ENCODE results near the gene DLAT.

The DLAT gene

DNA sequence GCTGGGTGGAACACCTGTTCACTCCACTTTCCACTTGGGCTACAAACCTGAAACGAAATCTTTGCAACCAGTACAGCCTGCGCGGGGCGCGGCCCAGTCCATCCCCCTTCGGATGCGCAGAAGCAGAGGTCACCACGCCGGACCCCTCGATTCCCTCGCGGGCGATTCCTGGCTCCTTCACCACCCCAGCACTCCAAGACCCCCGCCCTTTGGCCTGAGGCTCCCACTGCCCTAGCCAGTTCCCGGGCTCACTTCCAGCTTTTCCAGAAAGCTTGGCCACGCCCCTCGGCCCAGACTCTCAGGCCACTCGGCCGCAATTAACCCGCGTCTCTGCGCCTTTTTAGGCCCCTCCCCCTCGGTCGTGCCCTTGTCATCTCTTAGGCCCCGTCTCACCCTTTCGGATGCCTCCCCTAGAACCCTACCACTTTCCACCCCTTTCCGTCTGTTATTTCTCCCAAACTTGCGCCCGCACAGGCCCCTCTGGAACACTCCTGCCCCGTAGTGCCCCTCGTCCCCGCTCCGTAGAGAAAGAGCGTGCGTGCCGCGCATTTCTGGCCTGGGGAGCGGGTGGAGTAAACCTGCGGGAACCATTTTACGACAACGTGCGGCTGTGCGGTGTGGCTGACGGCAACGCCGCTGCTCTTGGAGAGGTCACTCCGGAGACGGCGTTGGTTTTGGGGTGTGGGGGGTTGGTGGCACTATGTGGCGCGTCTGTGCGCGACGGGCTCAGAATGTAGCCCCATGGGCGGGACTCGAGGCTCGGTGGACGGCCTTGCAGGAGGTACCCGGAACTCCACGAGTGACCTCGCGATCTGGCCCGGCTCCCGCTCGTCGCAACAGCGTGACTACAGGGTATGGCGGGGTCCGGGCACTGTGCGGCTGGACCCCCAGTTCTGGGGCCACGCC, at the start of gene DLAT (continued):
- TF ChIP-seq, protein P1, sequence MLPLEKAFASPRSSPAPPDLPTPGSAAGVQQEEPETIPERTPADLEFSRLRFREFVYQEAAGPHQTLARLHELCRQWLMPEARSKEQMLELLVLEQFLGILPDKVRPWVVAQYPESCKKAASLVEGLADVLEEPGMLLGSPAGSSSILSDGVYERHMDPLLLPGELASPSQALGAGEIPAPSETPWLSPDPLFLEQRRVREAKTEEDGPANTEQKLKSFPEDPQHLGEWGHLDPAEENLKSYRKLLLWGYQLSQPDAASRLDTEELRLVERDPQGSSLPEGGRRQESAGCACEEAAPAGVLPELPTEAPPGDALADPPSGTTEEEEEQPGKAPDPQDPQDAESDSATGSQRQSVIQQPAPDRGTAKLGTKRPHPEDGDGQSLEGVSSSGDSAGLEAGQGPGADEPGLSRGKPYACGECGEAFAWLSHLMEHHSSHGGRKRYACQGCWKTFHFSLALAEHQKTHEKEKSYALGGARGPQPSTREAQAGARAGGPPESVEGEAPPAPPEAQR (tag by site-specific recombination; IDR thresholded peaks at IDR 0.05) = no peak
- no peak for TF ChIP-seq ZNF510 (tag by site-specific recombination; IDR thresholded peaks at IDR 0.05; ENCODE audit: insufficient replicate concordance)
- no peak for TF ChIP-seq ZNF16 (tag by site-specific recombination; IDR thresholded peaks at IDR 0.05; ENCODE audit: low read depth)
- no peak for TF ChIP-seq ZNF184 (tag by site-specific recombination; IDR thresholded peaks at IDR 0.05)
- peak; percentile 76; the same call in 1 of the 2 replicates for TF ChIP-seq SP7 (tag by site-specific recombination; IDR thresholded peaks at IDR 0.05)
- TF ChIP-seq GLIS1 (tag by site-specific recombination; IDR thresholded peaks at IDR 0.05) = peak; percentile 52
- TF ChIP-seq, protein P2, sequence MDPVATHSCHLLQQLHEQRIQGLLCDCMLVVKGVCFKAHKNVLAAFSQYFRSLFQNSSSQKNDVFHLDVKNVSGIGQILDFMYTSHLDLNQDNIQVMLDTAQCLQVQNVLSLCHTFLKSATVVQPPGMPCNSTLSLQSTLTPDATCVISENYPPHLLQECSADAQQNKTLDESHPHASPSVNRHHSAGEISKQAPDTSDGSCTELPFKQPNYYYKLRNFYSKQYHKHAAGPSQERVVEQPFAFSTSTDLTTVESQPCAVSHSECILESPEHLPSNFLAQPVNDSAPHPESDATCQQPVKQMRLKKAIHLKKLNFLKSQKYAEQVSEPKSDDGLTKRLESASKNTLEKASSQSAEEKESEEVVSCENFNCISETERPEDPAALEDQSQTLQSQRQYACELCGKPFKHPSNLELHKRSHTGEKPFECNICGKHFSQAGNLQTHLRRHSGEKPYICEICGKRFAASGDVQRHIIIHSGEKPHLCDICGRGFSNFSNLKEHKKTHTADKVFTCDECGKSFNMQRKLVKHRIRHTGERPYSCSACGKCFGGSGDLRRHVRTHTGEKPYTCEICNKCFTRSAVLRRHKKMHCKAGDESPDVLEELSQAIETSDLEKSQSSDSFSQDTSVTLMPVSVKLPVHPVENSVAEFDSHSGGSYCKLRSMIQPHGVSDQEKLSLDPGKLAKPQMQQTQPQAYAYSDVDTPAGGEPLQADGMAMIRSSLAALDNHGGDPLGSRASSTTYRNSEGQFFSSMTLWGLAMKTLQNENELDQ (tag by site-specific recombination; IDR thresholded peaks at IDR 0.05; ENCODE audit: low read depth) = no peak
- no peak for TF ChIP-seq ZNF658 (tag by site-specific recombination; IDR thresholded peaks at IDR 0.05)
- no peak; the same call in 1 of the 2 replicates for TF ChIP-seq ZNF366 (tag by site-specific recombination; conservative IDR thresholded peaks at IDR 0.05)
- TF ChIP-seq ZFP41 (tag by site-specific recombination; IDR thresholded peaks at IDR 0.05; ENCODE audit: borderline replicate concordance) = no peak
- peak; percentile 90 for TF ChIP-seq ZBTB48 (tag by site-specific recombination; IDR thresholded peaks at IDR 0.05)
- TF ChIP-seq, protein P3, sequence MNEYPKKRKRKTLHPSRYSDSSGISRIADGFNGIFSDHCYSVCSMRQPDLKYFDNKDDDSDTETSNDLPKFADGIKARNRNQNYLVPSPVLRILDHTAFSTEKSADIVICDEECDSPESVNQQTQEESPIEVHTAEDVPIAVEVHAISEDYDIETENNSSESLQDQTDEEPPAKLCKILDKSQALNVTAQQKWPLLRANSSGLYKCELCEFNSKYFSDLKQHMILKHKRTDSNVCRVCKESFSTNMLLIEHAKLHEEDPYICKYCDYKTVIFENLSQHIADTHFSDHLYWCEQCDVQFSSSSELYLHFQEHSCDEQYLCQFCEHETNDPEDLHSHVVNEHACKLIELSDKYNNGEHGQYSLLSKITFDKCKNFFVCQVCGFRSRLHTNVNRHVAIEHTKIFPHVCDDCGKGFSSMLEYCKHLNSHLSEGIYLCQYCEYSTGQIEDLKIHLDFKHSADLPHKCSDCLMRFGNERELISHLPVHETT (tag by site-specific recombination; IDR thresholded peaks at IDR 0.05) = peak; percentile 85
- no peak for TF ChIP-seq GLI4 (tag by site-specific recombination; IDR thresholded peaks at IDR 0.05)
- peak; percentile 87 for TF ChIP-seq KLF8 (tag by site-specific recombination; IDR thresholded peaks at IDR 0.05)
- TF ChIP-seq, protein P4, sequence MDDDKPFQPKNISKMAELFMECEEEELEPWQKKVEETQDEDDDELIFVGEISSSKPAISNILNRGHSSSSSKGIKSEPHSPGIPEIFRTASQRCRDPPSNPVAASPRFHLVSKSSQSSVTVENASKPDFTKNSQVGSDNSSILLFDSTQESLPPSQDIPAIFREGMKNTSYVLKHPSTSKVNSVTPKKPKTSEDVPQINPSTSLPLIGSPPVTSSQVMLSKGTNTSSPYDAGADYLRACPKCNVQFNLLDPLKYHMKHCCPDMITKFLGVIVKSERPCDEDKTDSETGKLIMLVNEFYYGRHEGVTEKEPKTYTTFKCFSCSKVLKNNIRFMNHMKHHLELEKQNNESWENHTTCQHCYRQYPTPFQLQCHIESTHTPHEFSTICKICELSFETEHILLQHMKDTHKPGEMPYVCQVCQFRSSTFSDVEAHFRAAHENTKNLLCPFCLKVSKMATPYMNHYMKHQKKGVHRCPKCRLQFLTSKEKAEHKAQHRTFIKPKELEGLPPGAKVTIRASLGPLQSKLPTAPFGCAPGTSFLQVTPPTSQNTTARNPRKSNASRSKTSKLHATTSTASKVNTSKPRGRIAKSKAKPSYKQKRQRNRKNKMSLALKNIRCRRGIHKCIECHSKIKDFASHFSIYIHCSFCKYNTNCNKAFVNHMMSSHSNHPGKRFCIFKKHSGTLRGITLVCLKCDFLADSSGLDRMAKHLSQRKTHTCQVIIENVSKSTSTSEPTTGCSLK (tag by site-specific recombination; IDR thresholded peaks at IDR 0.05) = no peak
- no peak for TF ChIP-seq ZNF223 (tag by site-specific recombination; IDR thresholded peaks at IDR 0.05)
- TF ChIP-seq ZNF660 (tag by site-specific recombination; IDR thresholded peaks at IDR 0.05) = peak; percentile 28; the same call in 1 of the 2 replicates
- peak; percentile 89 for TF ChIP-seq SCRT2 (tag by site-specific recombination; IDR thresholded peaks at IDR 0.05)
- no peak for TF ChIP-seq ZNF768 (tag by site-specific recombination; IDR thresholded peaks at IDR 0.05)
- TF ChIP-seq, protein P5, sequence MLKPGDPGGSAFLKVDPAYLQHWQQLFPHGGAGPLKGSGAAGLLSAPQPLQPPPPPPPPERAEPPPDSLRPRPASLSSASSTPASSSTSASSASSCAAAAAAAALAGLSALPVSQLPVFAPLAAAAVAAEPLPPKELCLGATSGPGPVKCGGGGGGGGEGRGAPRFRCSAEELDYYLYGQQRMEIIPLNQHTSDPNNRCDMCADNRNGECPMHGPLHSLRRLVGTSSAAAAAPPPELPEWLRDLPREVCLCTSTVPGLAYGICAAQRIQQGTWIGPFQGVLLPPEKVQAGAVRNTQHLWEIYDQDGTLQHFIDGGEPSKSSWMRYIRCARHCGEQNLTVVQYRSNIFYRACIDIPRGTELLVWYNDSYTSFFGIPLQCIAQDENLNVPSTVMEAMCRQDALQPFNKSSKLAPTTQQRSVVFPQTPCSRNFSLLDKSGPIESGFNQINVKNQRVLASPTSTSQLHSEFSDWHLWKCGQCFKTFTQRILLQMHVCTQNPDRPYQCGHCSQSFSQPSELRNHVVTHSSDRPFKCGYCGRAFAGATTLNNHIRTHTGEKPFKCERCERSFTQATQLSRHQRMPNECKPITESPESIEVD (tag by site-specific recombination; IDR thresholded peaks at IDR 0.05) = no peak
- TF ChIP-seq, protein P6, sequence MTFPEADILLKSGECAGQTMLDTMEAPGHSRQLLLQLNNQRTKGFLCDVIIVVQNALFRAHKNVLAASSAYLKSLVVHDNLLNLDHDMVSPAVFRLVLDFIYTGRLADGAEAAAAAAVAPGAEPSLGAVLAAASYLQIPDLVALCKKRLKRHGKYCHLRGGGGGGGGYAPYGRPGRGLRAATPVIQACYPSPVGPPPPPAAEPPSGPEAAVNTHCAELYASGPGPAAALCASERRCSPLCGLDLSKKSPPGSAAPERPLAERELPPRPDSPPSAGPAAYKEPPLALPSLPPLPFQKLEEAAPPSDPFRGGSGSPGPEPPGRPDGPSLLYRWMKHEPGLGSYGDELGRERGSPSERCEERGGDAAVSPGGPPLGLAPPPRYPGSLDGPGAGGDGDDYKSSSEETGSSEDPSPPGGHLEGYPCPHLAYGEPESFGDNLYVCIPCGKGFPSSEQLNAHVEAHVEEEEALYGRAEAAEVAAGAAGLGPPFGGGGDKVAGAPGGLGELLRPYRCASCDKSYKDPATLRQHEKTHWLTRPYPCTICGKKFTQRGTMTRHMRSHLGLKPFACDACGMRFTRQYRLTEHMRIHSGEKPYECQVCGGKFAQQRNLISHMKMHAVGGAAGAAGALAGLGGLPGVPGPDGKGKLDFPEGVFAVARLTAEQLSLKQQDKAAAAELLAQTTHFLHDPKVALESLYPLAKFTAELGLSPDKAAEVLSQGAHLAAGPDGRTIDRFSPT (tag by site-specific recombination; IDR thresholded peaks at IDR 0.05) = peak; percentile 64; the same call in 1 of the 2 replicates
- TF ChIP-seq ZNF23 (tag by site-specific recombination; IDR thresholded peaks at IDR 0.05; ENCODE audit: borderline replicate concordance) = no peak
- no peak for TF ChIP-seq ZNF48 (tag by site-specific recombination; IDR thresholded peaks at IDR 0.05)
- TF ChIP-seq ZNF266 (tag by site-specific recombination; IDR thresholded peaks at IDR 0.05; ENCODE audit: low read depth) = no peak
- TF ChIP-seq ZNF837 (tag by site-specific recombination; IDR thresholded peaks at IDR 0.05) = no peak
- TF ChIP-seq ZNF571 (tag by site-specific recombination; IDR thresholded peaks at IDR 0.05) = no peak
- TF ChIP-seq KLF9 (tag by site-specific recombination; IDR thresholded peaks at IDR 0.05; ENCODE audit: low read depth) = peak; percentile 93
- TF ChIP-seq ZNF175 (tag by site-specific recombination; IDR thresholded peaks at IDR 0.05) = no peak
- TF ChIP-seq ZBTB20 (tag by site-specific recombination; IDR thresholded peaks at IDR 0.05) = peak; percentile 91

Data from HEK293 (cell line).